NCI-H187 (cell line): ENCODE measurements around the gene NPAS2.

Experiments used
- DNase-seq, 2 experiments: peaks; one replicate each; lab custom pipeline; 2025; lab: John Stamatoyannopoulos, UW

Gene NPAS2

GRCh38 chr2:100853909-100854810 is 34.2 kb downstream of the NPAS2 start:
- no peak for DNase-seq

GRCh38 chr2:100855084-100855483 is 35.1 kb downstream of the NPAS2 start:
- DNase-seq = no peak

- DNase-seq = no peak
Measured at GRCh38 chr2:100855606-100856005, 35.7 kb downstream of the NPAS2 start.

- DNase-seq = no peak
Measured at GRCh38 chr2:100856732-100857131, 36.8 kb downstream of the NPAS2 start.

GRCh38 chr2:100857341-100857740 is 37.4 kb downstream of the NPAS2 start:
- no peak for DNase-seq

GRCh38 chr2:100857915-100858314 is 38.0 kb downstream of the NPAS2 start:
- no peak for DNase-seq

GRCh38 chr2:100859902-100860301 is 40.0 kb downstream of the NPAS2 start:
- no peak for DNase-seq

- no peak for DNase-seq
Measured at GRCh38 chr2:100861340-100861739, 41.4 kb downstream of the NPAS2 start.

GRCh38 chr2:100862081-100862480 is 42.1 kb downstream of the NPAS2 start:
- DNase-seq = no peak

GRCh38 chr2:100865816-100866460 is 46.0 kb downstream of the NPAS2 start:
- DNase-seq = no peak

GRCh38 chr2:100868083-100868482 is 48.1 kb downstream of the NPAS2 start:
- DNase-seq = no peak

GRCh38 chr2:100869120-100869519 is 49.2 kb downstream of the NPAS2 start:
- no peak for DNase-seq

GRCh38 chr2:100870652-100871531 is 51.0 kb downstream of the NPAS2 start:
- DNase-seq = no peak

GRCh38 chr2:100875516-100876230 is 55.7 kb downstream of the NPAS2 start:
- peak; percentile 46 to 58 for DNase-seq

GRCh38 chr2:100876231-100876860 is 56.4 kb downstream of the NPAS2 start:
- no peak for DNase-seq

GRCh38 chr2:100877555-100877954 is 57.6 kb downstream of the NPAS2 start:
- no peak for DNase-seq

GRCh38 chr2:100878000-100878791 is 58.3 kb downstream of the NPAS2 start:
- DNase-seq = no peak

- no peak for DNase-seq
Measured at GRCh38 chr2:100879296-100879695, 59.4 kb downstream of the NPAS2 start.

- DNase-seq = no peak
Measured at GRCh38 chr2:100880036-100880435, 60.1 kb downstream of the NPAS2 start.

GRCh38 chr2:100880730-100881129 is 60.8 kb downstream of the NPAS2 start:
- DNase-seq = no peak
